Stimulated activated CD8-positive, alpha-beta memory T cell treated with anti-CD3 and anti-CD28 coated beads, Interleukin-7, amount 100 ng/mL, for 48 hours (primary cell): ENCODE data around the gene SP140L.
"Not testable (repeated sequence)": the region's sequence is repeated elsewhere in the genome, so short reads cannot be mapped to it uniquely, and the experiment has no call there.

Source experiments
- DNase-seq, 2 donors: peaks; one replicate each; pipeline ENCODE4 v3.0.0-alpha.2; 2020; ENCODE audit warnings: low read depth in 1 of 2; ENCODE audit errors: extremely low read depth in 1 of 2

Gene SP140L

GRCh38 chr2:230323385-230324106 lies 3.4 kb upstream of the SP140L start:
- no peak for DNase-seq

- no peak for DNase-seq
Measured at GRCh38 chr2:230324503-230324902, 2.5 kb upstream of the SP140L start.

GRCh38 chr2:230325316-230326243 lies 1.4 kb upstream of the SP140L start:
- no peak for DNase-seq

- no peak for DNase-seq
Measured at GRCh38 chr2:230327418-230328154, 593 bp downstream of the SP140L start.

GRCh38 chr2:230328155-230328458 lies 1.1 kb downstream of the SP140L start:
- no peak for DNase-seq

- DNase-seq: no peak
Measured at GRCh38 chr2:230329946-230330605, 3.1 kb downstream of the SP140L start.

GRCh38 chr2:230330725-230331124 lies 3.7 kb downstream of the SP140L start:
- DNase-seq: no peak

- no peak for DNase-seq
Measured at GRCh38 chr2:230335461-230335863, 8.5 kb downstream of the SP140L start.

- no peak for DNase-seq
Measured at GRCh38 chr2:230335864-230336506, 9.0 kb downstream of the SP140L start.

- DNase-seq: not testable (repeated sequence)
Measured at GRCh38 chr2:230341936-230342528, 15.0 kb downstream of the SP140L start.

- DNase-seq: not testable (repeated sequence)
Measured at GRCh38 chr2:230343041-230343624, 16.1 kb downstream of the SP140L start.

GRCh38 chr2:230343747-230344146 lies 16.8 kb downstream of the SP140L start:
- DNase-seq: no peak

GRCh38 chr2:230346465-230346864 lies 19.5 kb downstream of the SP140L start:
- no peak for DNase-seq

- DNase-seq: no peak
Measured at GRCh38 chr2:230346921-230347533, 20.0 kb downstream of the SP140L start.

GRCh38 chr2:230347659-230348305 lies 20.8 kb downstream of the SP140L start:
- no peak for DNase-seq

- no peak for DNase-seq
Measured at GRCh38 chr2:230348787-230349186, 21.8 kb downstream of the SP140L start.

- no peak for DNase-seq
Measured at GRCh38 chr2:230356084-230356483, 29.1 kb downstream of the SP140L start.

GRCh38 chr2:230358305-230358704 lies 31.3 kb downstream of the SP140L start:
- DNase-seq: no peak

- no peak for DNase-seq
Measured at GRCh38 chr2:230360028-230360427, 33.0 kb downstream of the SP140L start.
